ENCODE results near the gene PAPPA2.

DNA sequence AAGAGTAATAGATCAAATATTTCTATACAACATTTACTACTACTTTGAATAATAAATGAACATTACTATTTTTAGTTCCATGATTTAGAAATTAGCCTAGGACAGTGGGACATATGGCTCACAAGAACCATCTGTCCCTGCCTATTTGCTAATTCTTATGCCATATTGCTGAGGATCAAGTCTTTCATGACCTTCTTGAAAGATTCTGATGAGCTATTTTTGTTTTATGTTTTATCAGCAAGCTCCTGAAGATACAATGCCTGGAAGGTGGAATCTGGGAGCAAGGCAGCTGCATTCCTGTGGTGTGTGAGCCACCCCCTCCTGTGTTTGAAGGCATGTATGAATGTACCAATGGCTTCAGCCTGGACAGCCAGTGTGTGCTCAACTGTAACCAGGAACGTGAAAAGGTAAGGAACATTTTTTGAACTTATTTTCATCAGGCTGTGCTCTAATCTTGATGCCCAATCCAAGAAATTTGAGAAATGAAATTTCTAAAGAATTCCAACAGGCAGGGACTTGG, 326.7 kb downstream of the PAPPA2 start:
- TF ChIP-seq, protein P1, sequence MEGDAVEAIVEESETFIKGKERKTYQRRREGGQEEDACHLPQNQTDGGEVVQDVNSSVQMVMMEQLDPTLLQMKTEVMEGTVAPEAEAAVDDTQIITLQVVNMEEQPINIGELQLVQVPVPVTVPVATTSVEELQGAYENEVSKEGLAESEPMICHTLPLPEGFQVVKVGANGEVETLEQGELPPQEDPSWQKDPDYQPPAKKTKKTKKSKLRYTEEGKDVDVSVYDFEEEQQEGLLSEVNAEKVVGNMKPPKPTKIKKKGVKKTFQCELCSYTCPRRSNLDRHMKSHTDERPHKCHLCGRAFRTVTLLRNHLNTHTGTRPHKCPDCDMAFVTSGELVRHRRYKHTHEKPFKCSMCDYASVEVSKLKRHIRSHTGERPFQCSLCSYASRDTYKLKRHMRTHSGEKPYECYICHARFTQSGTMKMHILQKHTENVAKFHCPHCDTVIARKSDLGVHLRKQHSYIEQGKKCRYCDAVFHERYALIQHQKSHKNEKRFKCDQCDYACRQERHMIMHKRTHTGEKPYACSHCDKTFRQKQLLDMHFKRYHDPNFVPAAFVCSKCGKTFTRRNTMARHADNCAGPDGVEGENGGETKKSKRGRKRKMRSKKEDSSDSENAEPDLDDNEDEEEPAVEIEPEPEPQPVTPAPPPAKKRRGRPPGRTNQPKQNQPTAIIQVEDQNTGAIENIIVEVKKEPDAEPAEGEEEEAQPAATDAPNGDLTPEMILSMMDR (IDR thresholded peaks at IDR 0.05), result no peak
- no peak for TF ChIP-seq POLR2A (IDR thresholded peaks at IDR 0.05)

All from right lobe of liver (tissue), 4 donors.